DMS53 treated with DMSO at 0.1 percent for 48 hours (cell line): ENCODE data around the gene AKNA.
"Not testable (repeated sequence)": the region's sequence is repeated elsewhere in the genome, so short reads cannot be mapped to it uniquely, and the experiment has no call there.

ENCODE experiments used
- DNase-seq: peaks from one replicate; lab custom pipeline; 2025; ENCODE audit not compliant: unreplicated experiment; lab: John Stamatoyannopoulos, UW

The AKNA gene

GRCh38 chr9:114325684-114326254 is 62.0 kb downstream of the AKNA start:
- DNase-seq, result not testable (repeated sequence)

GRCh38 chr9:114324965-114325364 is 62.8 kb downstream of the AKNA start:
- not testable (repeated sequence) for DNase-seq

GRCh38 chr9:114324492-114324891 is 63.3 kb downstream of the AKNA start:
- DNase-seq, result no peak

- not testable (repeated sequence) for DNase-seq
These were observed 63.9 kb downstream of the AKNA start for GRCh38 chr9:114323849-114324248.

GRCh38 chr9:114322831-114323531 is 64.8 kb downstream of the AKNA start, which contains the start of gene ORM1:
ORM1 (plus strand) TSS chr9:114323098; CDS start chr9:114323134, 36 bp downstream.
- not testable (repeated sequence) for DNase-seq

GRCh38 chr9:114322160-114322818 is 65.5 kb downstream of the AKNA start:
- DNase-seq, result not testable (repeated sequence)

GRCh38 chr9:114321759-114322158 is 66.0 kb downstream of the AKNA start:
- DNase-seq, result no peak

GRCh38 chr9:114320710-114321109 is 67.1 kb downstream of the AKNA start:
- DNase-seq, result not testable (repeated sequence)

GRCh38 chr9:114319147-114319546 is 68.6 kb downstream of the AKNA start:
- no peak for DNase-seq

- DNase-seq, result no peak
These were observed 69.4 kb downstream of the AKNA start for GRCh38 chr9:114318416-114318815.

GRCh38 chr9:114317665-114318357 is 70.0 kb downstream of the AKNA start:
- DNase-seq, result no peak

- DNase-seq, result no peak
These were observed 71.1 kb downstream of the AKNA start for GRCh38 chr9:114316605-114317230.

GRCh38 chr9:114315723-114316363 is 71.9 kb downstream of the AKNA start:
- DNase-seq, result no peak

GRCh38 chr9:114314881-114315722 is 72.7 kb downstream of the AKNA start:
- no peak for DNase-seq

- no peak for DNase-seq
These were observed 73.4 kb downstream of the AKNA start for GRCh38 chr9:114314256-114314867.

GRCh38 chr9:114313186-114313585 is 74.6 kb downstream of the AKNA start:
- DNase-seq, result no peak

- no peak for DNase-seq
These were observed 75.3 kb downstream of the AKNA start for GRCh38 chr9:114312513-114312875.

- no peak for DNase-seq
These were observed 75.9 kb downstream of the AKNA start for GRCh38 chr9:114311571-114312512.
